SH-SY5Y (cell line): ENCODE results near the gene TMEM53.
A peak's percentile ranks its signal among the peaks of the same experiment; 100 is the strongest.

Source experiments
- GATA2 ChIP-seq: IDR thresholded peaks from 2 replicates; pipeline ENCODE4 v1.6.1; 2011; ENCODE audit warnings: mild to moderate bottlenecking, low read depth, low read length
- GATA3 ChIP-seq: IDR thresholded peaks from 2 replicates; pipeline ENCODE4 v1.6.1; 2011; ENCODE audit warnings: low read depth, mild to moderate bottlenecking, low read length, moderate library complexity

Gene TMEM53

GRCh38 chr1:44650159-44650831 lies 24.0 kb downstream of the TMEM53 start:
- TF ChIP-seq GATA2: 0 out of 2 replicates have a peak, but pooled peaks have one; percentile 16
- TF ChIP-seq GATA3: no peak

GRCh38 chr1:44649788-44650158 lies 24.5 kb downstream of the TMEM53 start:
- TF ChIP-seq GATA3 (no peak), GATA2 (no peak)

- TF ChIP-seq GATA2: no peak
- TF ChIP-seq GATA3: no peak
These were observed 25.6 kb downstream of the TMEM53 start for GRCh38 chr1:44648529-44649250.

GRCh38 chr1:44647896-44648295 lies 26.4 kb downstream of the TMEM53 start:
- no peak for TF ChIP-seq GATA2
- no peak for TF ChIP-seq GATA3

GRCh38 chr1:44646261-44647110 lies 27.8 kb downstream of the TMEM53 start:
- TF ChIP-seq GATA2 (no peak), GATA3 (no peak)

GRCh38 chr1:44645476-44646244 lies 28.6 kb downstream of the TMEM53 start:
- TF ChIP-seq GATA3 (no peak), GATA2 (no peak)

- TF ChIP-seq GATA3: no peak
- no peak for TF ChIP-seq GATA2
These were observed 29.5 kb downstream of the TMEM53 start for GRCh38 chr1:44644806-44645205.

GRCh38 chr1:44643721-44644334 lies 30.5 kb downstream of the TMEM53 start:
- TF ChIP-seq GATA2 (no peak), GATA3 (no peak)

- no peak for TF ChIP-seq GATA2
These were observed 31.4 kb downstream of the TMEM53 start for GRCh38 chr1:44642925-44643324.

GRCh38 chr1:44642255-44642654 lies 32.0 kb downstream of the TMEM53 start:
- no peak for TF ChIP-seq GATA2
- TF ChIP-seq GATA3: no peak

GRCh38 chr1:44641126-44642102 lies 32.9 kb downstream of the TMEM53 start:
- TF ChIP-seq GATA2: peak; percentile 54; the same call in 1 of the 2 replicates
- no peak for TF ChIP-seq GATA3

- TF ChIP-seq GATA2: no peak
- no peak for TF ChIP-seq GATA3
These were observed 34.0 kb downstream of the TMEM53 start for GRCh38 chr1:44640200-44640853.
